DOHH2 (cell line): ENCODE results near the gene PDIA4.

Experiments used
- CTCF ChIP-seq: fragments of 200-600 bp; sonication (generic); IDR thresholded peaks from one replicate; pipeline ENCODE4 v1.5.1; 2014; ENCODE audit warnings: antibody characterized with exemption, mild to moderate bottlenecking, low read depth, low read length; ENCODE audit not compliant: poor library complexity, severe bottlenecking
- EZH2phosphoT487 ChIP-seq: fragments of 200-600 bp; sonication (generic); IDR thresholded peaks from 2 replicates; pipeline ENCODE4 v1.6.1; 2017; ENCODE audit warnings: borderline replicate concordance, mild to moderate bottlenecking, antibody characterized with exemption, low read length, moderate library complexity, mixed read lengths

- no peak for TF ChIP-seq CTCF
- no peak for TF ChIP-seq EZH2phosphoT487
Observed at GRCh38 chr7:148962440-148962822, 65.9 kb downstream of the PDIA4 start.
